ENCODE results near the gene GARIN5A.

The GARIN5A gene

DNA sequence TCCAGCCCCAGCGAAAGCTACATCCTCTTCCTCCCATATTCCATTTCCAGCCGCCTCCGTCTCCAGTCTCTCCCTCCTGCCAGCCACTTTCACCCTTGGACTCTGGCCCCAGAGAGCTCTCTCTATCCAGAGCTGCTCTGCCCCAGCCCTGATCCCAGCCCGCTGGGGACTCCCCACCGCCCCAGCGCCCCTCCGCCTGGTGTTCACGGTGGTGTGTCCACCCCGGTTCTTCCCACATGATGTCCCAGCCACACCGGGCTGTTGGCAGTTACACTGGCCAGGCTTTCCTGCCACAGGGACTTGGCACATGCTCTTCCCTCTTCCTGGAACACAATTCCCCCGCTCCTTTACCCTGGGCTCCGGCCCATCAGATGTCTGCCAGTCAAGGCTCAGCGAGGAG is 11.6 kb downstream of the GARIN5A start:
- Histone ChIP-seq H3K27ac (ENCODE audit: low read depth, low read length) (no peak overlapping the region), H3K4me3 (ENCODE audit: low read depth in 1 of 2, low read length in 2 of 2) (no peak overlapping the region), H3K36me3 (ENCODE audit: control insufficient read depth in 1 of 2, insufficient read depth in 2 of 2, low read length in 2 of 2) (no peaks in the 10 kb centered on the region), H3K9ac (ENCODE audit: low read depth in 1 of 2, low read length in 2 of 2) (no peak overlapping the region), H3K4me1 (ENCODE audit: control insufficient read depth in 1 of 2, insufficient read depth in 2 of 2, low read length in 2 of 2) (peaks cover 26 to 30% of the 10 kb centered on the region in 2 donors), H3K9me3 (ENCODE audit: control insufficient read depth in 1 of 2, low read length in 2 of 2) (no peaks in the 10 kb centered on the region), H3K27me3 (ENCODE audit: control insufficient read depth in 1 of 2, insufficient read depth in 2 of 2, low read length in 2 of 2) (no peaks in the 10 kb centered on the region)

DNA sequence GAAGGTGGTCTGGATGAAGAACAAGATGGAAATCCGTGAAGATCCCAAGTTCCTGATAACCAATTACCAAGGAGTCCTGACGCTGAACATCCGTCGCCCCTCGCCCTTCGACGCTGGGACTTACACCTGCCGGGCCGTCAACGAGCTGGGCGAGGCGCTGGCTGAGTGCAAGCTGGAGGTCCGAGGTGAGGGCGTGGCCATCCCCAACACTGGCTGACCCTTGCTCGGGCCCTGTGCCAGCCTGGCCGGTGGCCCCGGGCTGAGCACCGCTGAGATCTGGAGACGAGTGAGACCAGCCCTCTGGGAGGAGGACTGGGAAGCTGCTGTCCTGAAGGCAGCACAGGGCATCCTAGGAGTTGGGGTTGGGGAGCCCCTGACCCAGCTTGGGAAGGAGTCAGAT is 12.3 kb downstream of the GARIN5A start:
- Histone ChIP-seq H3K9me3 (ENCODE audit: control insufficient read depth in 1 of 2, low read length in 2 of 2) (no peaks in the 10 kb centered on the region), H3K36me3 (ENCODE audit: control insufficient read depth in 1 of 2, insufficient read depth in 2 of 2, low read length in 2 of 2) (no peaks in the 10 kb centered on the region), H3K4me3 (ENCODE audit: low read depth in 1 of 2, low read length in 2 of 2) (no peak overlapping the region), H3K27me3 (ENCODE audit: control insufficient read depth in 1 of 2, insufficient read depth in 2 of 2, low read length in 2 of 2) (no peaks in the 10 kb centered on the region), H3K9ac (ENCODE audit: low read depth in 1 of 2, low read length in 2 of 2) (no peak overlapping the region), H3K4me1 (ENCODE audit: control insufficient read depth in 1 of 2, insufficient read depth in 2 of 2, low read length in 2 of 2) (peaks cover 26 to 30% of the 10 kb centered on the region in 2 donors), H3K27ac (ENCODE audit: low read depth, low read length) (no peak overlapping the region)

DNA sequence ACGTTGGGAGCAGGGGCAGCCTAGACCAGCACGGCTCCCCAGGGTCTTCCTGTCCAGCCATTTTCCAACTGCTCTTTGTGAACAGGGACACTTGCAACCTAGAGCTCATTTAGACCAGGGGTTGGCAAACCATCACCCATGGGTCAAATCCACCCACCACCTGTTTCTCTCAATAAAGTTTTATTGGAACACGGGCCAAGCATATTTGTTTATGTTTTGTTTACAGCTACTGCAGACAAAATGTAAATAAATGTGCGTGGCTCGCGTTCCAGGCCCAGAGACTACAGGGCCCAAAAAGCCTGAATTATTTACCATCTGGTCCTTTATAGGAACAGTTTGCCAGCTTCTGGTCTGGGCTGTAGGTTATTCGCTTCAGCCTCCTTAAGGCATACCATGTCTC is 13.7 kb downstream of the GARIN5A start:
- Histone ChIP-seq H3K4me1 (ENCODE audit: control insufficient read depth in 1 of 2, insufficient read depth in 2 of 2, low read length in 2 of 2) (peaks cover 26 to 30% of the 10 kb centered on the region in 2 donors), H3K27ac (ENCODE audit: low read depth, low read length) (no peak overlapping the region), H3K4me3 (ENCODE audit: low read depth in 1 of 2, low read length in 2 of 2) (no peak overlapping the region), H3K9me3 (ENCODE audit: control insufficient read depth in 1 of 2, low read length in 2 of 2) (no peaks in the 10 kb centered on the region), H3K9ac (ENCODE audit: low read depth in 1 of 2, low read length in 2 of 2) (no peak overlapping the region), H3K27me3 (ENCODE audit: control insufficient read depth in 1 of 2, insufficient read depth in 2 of 2, low read length in 2 of 2) (peaks cover 0 to 4% of the 10 kb centered on the region in 2 donors), H3K36me3 (ENCODE audit: control insufficient read depth in 1 of 2, insufficient read depth in 2 of 2, low read length in 2 of 2) (no peaks in the 10 kb centered on the region)

GRCh38 chr19:50461066-50461875 is 15.4 kb downstream of the GARIN5A start:
- no peaks in the 10 kb centered on the region for H3K9me3 ChIP-seq (ENCODE audit: control insufficient read depth in 1 of 2, low read length in 2 of 2)
- H3K4me3 ChIP-seq (ENCODE audit: low read depth in 1 of 2, low read length in 2 of 2), result no peak overlapping the region
- no peaks in the 10 kb centered on the region for H3K36me3 ChIP-seq (ENCODE audit: control insufficient read depth in 1 of 2, insufficient read depth in 2 of 2, low read length in 2 of 2)
- no peak overlapping the region for H3K9ac ChIP-seq (ENCODE audit: low read depth in 1 of 2, low read length in 2 of 2)
- peaks cover 18 to 21% of the 10 kb centered on the region in 2 donors for H3K4me1 ChIP-seq (ENCODE audit: control insufficient read depth in 1 of 2, insufficient read depth in 2 of 2, low read length in 2 of 2)
- peaks cover 9 to 12% of the 10 kb centered on the region in 2 donors for H3K27me3 ChIP-seq (ENCODE audit: control insufficient read depth in 1 of 2, insufficient read depth in 2 of 2, low read length in 2 of 2)
- no peak overlapping the region for H3K27ac ChIP-seq (ENCODE audit: low read depth, low read length)

DNA sequence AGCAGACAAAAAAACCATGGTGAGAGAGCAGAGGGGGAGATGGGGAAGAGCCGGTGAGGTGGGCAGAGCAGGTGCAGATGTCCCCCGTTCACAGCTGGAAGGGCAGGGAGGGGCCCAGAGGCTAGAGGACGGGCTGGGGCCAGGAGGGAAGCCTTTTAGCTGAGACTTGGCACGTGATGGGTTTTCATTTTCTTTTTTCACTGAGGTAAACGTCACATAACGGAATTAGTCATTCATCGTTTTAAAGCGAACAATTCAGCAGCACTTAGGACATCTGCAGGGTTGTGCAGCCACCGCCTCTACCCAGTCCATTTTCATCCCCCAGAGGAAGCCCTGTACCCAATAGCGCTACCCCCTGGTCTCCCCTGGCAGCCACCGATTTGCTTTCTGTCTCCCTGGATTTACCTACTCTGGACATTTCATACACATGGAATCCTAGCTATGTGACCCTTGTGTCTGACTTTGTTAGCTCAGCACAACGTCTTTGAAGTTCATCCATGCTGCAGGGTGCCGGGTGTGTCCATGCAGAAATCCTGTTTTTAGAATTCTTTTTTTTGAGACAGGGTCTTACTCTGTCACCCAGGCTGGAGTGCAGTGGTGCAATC is 16.4 kb downstream of the GARIN5A start:
- Histone ChIP-seq H3K4me1 (ENCODE audit: control insufficient read depth in 1 of 2, insufficient read depth in 2 of 2, low read length in 2 of 2) (peaks cover 11 to 12% of the 10 kb centered on the region in 2 donors), H3K27me3 (ENCODE audit: control insufficient read depth in 1 of 2, insufficient read depth in 2 of 2, low read length in 2 of 2) (peaks cover 9 to 12% of the 10 kb centered on the region in 2 donors), H3K4me3 (ENCODE audit: low read depth in 1 of 2, low read length in 2 of 2) (no peak overlapping the region), H3K9ac (ENCODE audit: low read depth in 1 of 2, low read length in 2 of 2) (no peak overlapping the region), H3K36me3 (ENCODE audit: control insufficient read depth in 1 of 2, insufficient read depth in 2 of 2, low read length in 2 of 2) (no peaks in the 10 kb centered on the region), H3K27ac (ENCODE audit: low read depth, low read length) (no peak overlapping the region), H3K9me3 (ENCODE audit: control insufficient read depth in 1 of 2, low read length in 2 of 2) (no peaks in the 10 kb centered on the region)

- peaks cover 9 to 12% of the 10 kb centered on the region in 2 donors for H3K27me3 ChIP-seq (ENCODE audit: control insufficient read depth in 1 of 2, insufficient read depth in 2 of 2, low read length in 2 of 2)
- H3K36me3 ChIP-seq (ENCODE audit: control insufficient read depth in 1 of 2, insufficient read depth in 2 of 2, low read length in 2 of 2), result no peaks in the 10 kb centered on the region
- no peak overlapping the region for H3K9ac ChIP-seq (ENCODE audit: low read depth in 1 of 2, low read length in 2 of 2)
- H3K9me3 ChIP-seq (ENCODE audit: control insufficient read depth in 1 of 2, low read length in 2 of 2), result no peaks in the 10 kb centered on the region
- H3K4me1 ChIP-seq (ENCODE audit: control insufficient read depth in 1 of 2, insufficient read depth in 2 of 2, low read length in 2 of 2), result peaks cover 4 to 8% of the 10 kb centered on the region in 2 donors
- no peak overlapping the region for H3K27ac ChIP-seq (ENCODE audit: low read depth, low read length)
- no peak overlapping the region for H3K4me3 ChIP-seq (ENCODE audit: low read depth in 1 of 2, low read length in 2 of 2)
These were observed 17.0 kb downstream of the GARIN5A start for GRCh38 chr19:50459638-50460037.

DNA sequence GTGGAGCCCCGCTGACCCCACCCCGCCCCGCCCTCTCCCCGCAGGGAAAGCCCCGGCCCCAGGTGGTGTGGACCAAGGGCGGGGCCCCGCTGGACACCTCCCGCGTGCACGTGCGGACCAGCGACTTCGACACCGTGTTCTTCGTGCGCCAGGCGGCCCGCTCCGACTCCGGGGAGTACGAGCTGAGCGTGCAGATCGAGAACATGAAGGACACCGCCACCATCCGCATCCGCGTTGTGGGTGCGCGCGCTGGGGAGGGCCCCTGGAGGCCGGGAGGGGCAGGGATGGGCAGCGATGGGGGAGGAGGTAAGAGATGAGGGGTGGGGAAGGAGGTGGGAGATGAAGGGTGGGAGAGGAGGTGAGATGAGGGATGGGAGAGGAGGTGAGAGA is 17.6 kb downstream of the GARIN5A start:
- Histone ChIP-seq H3K9ac (ENCODE audit: low read depth in 1 of 2, low read length in 2 of 2) (no peak overlapping the region), H3K36me3 (ENCODE audit: control insufficient read depth in 1 of 2, insufficient read depth in 2 of 2, low read length in 2 of 2) (no peaks in the 10 kb centered on the region), H3K9me3 (ENCODE audit: control insufficient read depth in 1 of 2, low read length in 2 of 2) (no peaks in the 10 kb centered on the region), H3K27ac (ENCODE audit: low read depth, low read length) (no peak overlapping the region), H3K4me3 (ENCODE audit: low read depth in 1 of 2, low read length in 2 of 2) (no peak overlapping the region), H3K27me3 (ENCODE audit: control insufficient read depth in 1 of 2, insufficient read depth in 2 of 2, low read length in 2 of 2) (peaks cover 9 to 12% of the 10 kb centered on the region in 2 donors), H3K4me1 (ENCODE audit: control insufficient read depth in 1 of 2, insufficient read depth in 2 of 2, low read length in 2 of 2) (peaks cover 0 to 2% of the 10 kb centered on the region in 2 donors)

- H3K27ac ChIP-seq (ENCODE audit: low read depth, low read length), result no peak overlapping the region
- no peaks in the 10 kb centered on the region for H3K36me3 ChIP-seq (ENCODE audit: control insufficient read depth in 1 of 2, insufficient read depth in 2 of 2, low read length in 2 of 2)
- no peak overlapping the region for H3K9ac ChIP-seq (ENCODE audit: low read depth in 1 of 2, low read length in 2 of 2)
- no peak overlapping the region for H3K4me3 ChIP-seq (ENCODE audit: low read depth in 1 of 2, low read length in 2 of 2)
- peaks cover 9 to 12% of the 10 kb centered on the region in 2 donors for H3K27me3 ChIP-seq (ENCODE audit: control insufficient read depth in 1 of 2, insufficient read depth in 2 of 2, low read length in 2 of 2)
- H3K4me1 ChIP-seq (ENCODE audit: control insufficient read depth in 1 of 2, insufficient read depth in 2 of 2, low read length in 2 of 2), result no peaks in the 10 kb centered on the region
- no peaks in the 10 kb centered on the region for H3K9me3 ChIP-seq (ENCODE audit: control insufficient read depth in 1 of 2, low read length in 2 of 2)
These were observed 18.1 kb downstream of the GARIN5A start for GRCh38 chr19:50458396-50459066.

GRCh38 chr19:50457300-50457699 is 19.3 kb downstream of the GARIN5A start:
- no peak overlapping the region for H3K27ac ChIP-seq (ENCODE audit: low read depth, low read length)
- H3K4me3 ChIP-seq (ENCODE audit: low read depth in 1 of 2, low read length in 2 of 2), result no peak overlapping the region
- H3K36me3 ChIP-seq (ENCODE audit: control insufficient read depth in 1 of 2, insufficient read depth in 2 of 2, low read length in 2 of 2), result no peaks in the 10 kb centered on the region
- no peak overlapping the region for H3K9ac ChIP-seq (ENCODE audit: low read depth in 1 of 2, low read length in 2 of 2)
- no peaks in the 10 kb centered on the region for H3K4me1 ChIP-seq (ENCODE audit: control insufficient read depth in 1 of 2, insufficient read depth in 2 of 2, low read length in 2 of 2)
- no peaks in the 10 kb centered on the region for H3K9me3 ChIP-seq (ENCODE audit: control insufficient read depth in 1 of 2, low read length in 2 of 2)
- peaks cover 9 to 12% of the 10 kb centered on the region in 2 donors for H3K27me3 ChIP-seq (ENCODE audit: control insufficient read depth in 1 of 2, insufficient read depth in 2 of 2, low read length in 2 of 2)

GRCh38 chr19:50455992-50456391 is 20.7 kb downstream of the GARIN5A start:
- no peak overlapping the region for H3K27ac ChIP-seq (ENCODE audit: low read depth, low read length)
- no peaks in the 10 kb centered on the region for H3K4me1 ChIP-seq (ENCODE audit: control insufficient read depth in 1 of 2, insufficient read depth in 2 of 2, low read length in 2 of 2)
- no peak overlapping the region for H3K4me3 ChIP-seq (ENCODE audit: low read depth in 1 of 2, low read length in 2 of 2)
- no peaks in the 10 kb centered on the region for H3K9me3 ChIP-seq (ENCODE audit: control insufficient read depth in 1 of 2, low read length in 2 of 2)
- H3K9ac ChIP-seq (ENCODE audit: low read depth in 1 of 2, low read length in 2 of 2), result no peak overlapping the region
- no peaks in the 10 kb centered on the region for H3K36me3 ChIP-seq (ENCODE audit: control insufficient read depth in 1 of 2, insufficient read depth in 2 of 2, low read length in 2 of 2)
- peaks cover 9 to 14% of the 10 kb centered on the region in 2 donors for H3K27me3 ChIP-seq (ENCODE audit: control insufficient read depth in 1 of 2, insufficient read depth in 2 of 2, low read length in 2 of 2)
